ENCODE results near the gene CLHC1.

CLHC1 gene

GRCh38 chr2:55164534-55165480, 67.3 kb downstream of the CLHC1 start:
- no peak for DNase-seq (ENCODE audit: low read depth)
- TF ChIP-seq, protein P1, sequence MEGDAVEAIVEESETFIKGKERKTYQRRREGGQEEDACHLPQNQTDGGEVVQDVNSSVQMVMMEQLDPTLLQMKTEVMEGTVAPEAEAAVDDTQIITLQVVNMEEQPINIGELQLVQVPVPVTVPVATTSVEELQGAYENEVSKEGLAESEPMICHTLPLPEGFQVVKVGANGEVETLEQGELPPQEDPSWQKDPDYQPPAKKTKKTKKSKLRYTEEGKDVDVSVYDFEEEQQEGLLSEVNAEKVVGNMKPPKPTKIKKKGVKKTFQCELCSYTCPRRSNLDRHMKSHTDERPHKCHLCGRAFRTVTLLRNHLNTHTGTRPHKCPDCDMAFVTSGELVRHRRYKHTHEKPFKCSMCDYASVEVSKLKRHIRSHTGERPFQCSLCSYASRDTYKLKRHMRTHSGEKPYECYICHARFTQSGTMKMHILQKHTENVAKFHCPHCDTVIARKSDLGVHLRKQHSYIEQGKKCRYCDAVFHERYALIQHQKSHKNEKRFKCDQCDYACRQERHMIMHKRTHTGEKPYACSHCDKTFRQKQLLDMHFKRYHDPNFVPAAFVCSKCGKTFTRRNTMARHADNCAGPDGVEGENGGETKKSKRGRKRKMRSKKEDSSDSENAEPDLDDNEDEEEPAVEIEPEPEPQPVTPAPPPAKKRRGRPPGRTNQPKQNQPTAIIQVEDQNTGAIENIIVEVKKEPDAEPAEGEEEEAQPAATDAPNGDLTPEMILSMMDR (IDR thresholded peaks at IDR 0.05; ENCODE audit: low read depth, low read length, missing control alignments): no peak
- H3K4me3 ChIP-seq (ENCODE audit: low read depth, low read length): no peak overlapping the region

- TF ChIP-seq, protein P1 (IDR thresholded peaks at IDR 0.05; ENCODE audit: low read depth, low read length, missing control alignments): no peak
- no peak for DNase-seq (ENCODE audit: low read depth)
- H3K4me3 ChIP-seq (ENCODE audit: low read depth, low read length): no peak overlapping the region
Observed at GRCh38 chr2:55163941-55164390, 68.1 kb downstream of the CLHC1 start.

- H3K4me3 ChIP-seq (ENCODE audit: low read depth, low read length): no peak overlapping the region
- TF ChIP-seq, protein P1 (IDR thresholded peaks at IDR 0.05; ENCODE audit: low read depth, low read length, missing control alignments): no peak
- no peak for DNase-seq (ENCODE audit: low read depth)
Observed at GRCh38 chr2:55163274-55163721, 68.8 kb downstream of the CLHC1 start.

- H3K4me3 ChIP-seq (ENCODE audit: low read depth, low read length): no peak overlapping the region
- TF ChIP-seq, protein P1 (IDR thresholded peaks at IDR 0.05; ENCODE audit: low read depth, low read length, missing control alignments): no peak
- DNase-seq (ENCODE audit: low read depth): no peak
Observed at GRCh38 chr2:55162284-55163006, 69.6 kb downstream of the CLHC1 start.

DNA sequence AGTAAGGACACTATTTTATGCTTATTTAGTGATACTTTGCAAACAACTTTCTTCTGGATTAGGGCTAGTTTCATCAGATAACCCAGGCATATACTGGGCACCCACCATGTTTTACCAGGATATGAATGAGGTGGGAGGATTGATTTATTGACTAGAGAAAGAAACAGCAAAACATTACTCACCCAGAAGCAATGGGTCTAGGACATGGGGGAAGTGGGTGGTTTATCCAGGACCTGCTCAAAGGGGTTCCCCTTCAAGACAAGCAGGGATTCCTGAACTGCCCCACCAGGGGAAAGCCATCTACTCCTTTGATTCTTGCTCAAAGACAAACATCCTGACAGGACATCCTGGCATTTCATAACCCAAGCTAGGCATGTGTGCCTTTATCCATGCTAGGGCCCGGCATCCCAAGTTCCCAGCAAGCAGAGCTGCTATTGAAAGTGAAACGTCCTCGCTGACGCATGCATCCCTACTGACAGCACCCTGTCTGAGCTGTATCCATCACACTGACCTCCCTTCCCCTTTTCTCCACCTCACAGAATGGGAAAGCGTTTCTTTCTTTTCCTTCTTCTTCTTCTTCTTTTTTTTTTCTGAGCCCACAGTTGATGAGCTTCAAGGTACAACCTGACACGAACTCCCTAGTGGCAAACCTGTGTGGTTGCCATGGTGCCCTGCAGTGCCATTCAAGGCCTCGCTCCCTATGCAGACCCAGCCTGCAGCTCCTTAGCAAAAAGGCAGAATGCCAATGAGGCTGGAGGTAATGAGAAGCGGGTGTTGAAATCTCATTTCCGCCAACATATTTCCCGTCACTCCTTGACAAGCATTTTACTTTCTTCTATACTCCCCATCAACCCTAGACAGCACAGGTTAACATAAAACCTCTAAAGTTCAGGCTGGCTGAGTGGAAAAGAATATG, 70.5 kb downstream of the CLHC1 start:
- TF ChIP-seq, protein P1 (IDR thresholded peaks at IDR 0.05; ENCODE audit: low read depth, low read length, missing control alignments): no peak
- no peak for DNase-seq (ENCODE audit: low read depth)
- no peak overlapping the region for H3K4me3 ChIP-seq (ENCODE audit: low read depth, low read length)

DNA sequence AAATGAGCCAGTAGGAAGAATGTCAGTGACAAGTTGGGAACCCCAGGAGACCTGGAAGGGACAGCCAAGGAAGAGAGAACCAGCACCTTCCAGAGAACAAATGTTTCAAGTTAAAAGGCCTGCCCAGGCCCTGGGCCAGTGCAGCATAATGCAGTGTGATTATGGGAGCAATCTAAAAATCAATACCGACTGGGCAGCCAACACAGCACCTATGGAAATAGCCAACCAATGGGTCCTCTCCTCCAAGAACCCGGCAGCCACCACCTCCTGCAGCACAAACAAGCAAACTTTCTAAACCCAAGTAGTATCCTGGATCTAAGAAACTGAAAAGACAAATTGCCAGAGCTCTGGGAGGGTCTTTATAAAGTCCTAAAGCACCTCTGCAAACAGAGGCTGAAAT, 71.7 kb downstream of the CLHC1 start:
- H3K4me3 ChIP-seq (ENCODE audit: low read depth, low read length): no peak overlapping the region
- TF ChIP-seq, protein P1 (IDR thresholded peaks at IDR 0.05; ENCODE audit: low read depth, low read length, missing control alignments): no peak
- no peak for DNase-seq (ENCODE audit: low read depth)
